NCI-H2171 (cell line): ENCODE data around the gene AFMID.
"Not testable (repeated sequence)": the region's sequence is repeated elsewhere in the genome, so short reads cannot be mapped to it uniquely, and the experiment has no call there.

ENCODE experiments used
- DNase-seq: peaks from one replicate; lab custom pipeline; 2025; lab: John Stamatoyannopoulos, UW

Gene AFMID

DNA sequence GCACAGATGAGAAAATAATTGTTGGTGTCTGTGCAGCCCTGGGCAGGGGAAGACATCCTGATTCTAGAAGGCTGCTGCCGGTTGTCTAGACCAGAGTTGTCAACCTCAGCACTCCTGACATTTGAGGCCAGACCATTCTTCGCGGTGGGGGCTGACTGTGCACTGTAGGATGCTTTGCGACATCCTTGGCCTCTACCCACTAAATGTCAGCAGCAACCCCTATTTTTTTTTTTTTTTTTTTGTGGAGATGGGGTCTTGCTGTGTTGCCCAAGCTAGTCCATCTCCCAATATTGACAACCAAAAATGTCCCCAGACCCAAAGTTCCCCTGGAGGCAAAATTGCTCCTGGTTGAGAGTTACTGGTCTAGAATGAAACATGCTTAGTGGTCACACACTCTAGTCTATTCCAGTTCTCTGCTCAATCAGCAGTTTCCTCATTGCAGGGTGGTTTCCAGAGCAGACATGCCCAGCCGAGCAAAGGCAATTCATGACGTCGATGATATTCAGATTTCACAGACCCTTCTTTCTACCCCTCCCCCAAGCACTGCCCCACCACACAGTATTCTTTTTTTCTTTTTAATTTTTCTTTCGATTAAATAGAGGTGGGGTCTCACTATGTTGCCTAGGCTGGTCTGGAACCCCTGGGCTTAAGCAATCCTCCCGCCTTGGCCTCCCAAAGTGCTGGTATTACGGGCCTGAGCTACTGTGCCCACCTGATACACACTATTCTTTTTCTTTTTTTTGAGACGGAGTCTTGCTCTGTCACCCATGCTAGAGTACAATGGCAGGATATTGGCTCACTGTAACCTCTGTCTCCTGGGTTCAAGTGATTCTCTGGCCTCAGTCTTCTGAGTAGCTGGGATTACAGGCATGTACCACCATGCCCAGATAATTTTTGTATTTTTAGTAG lies 32.0 kb upstream of the AFMID start:
- DNase-seq, result no peak

GRCh38 chr17:78159575-78160158 lies 27.5 kb upstream of the AFMID start:
- DNase-seq, result no peak

GRCh38 chr17:78163881-78164747 lies 23.0 kb upstream of the AFMID start:
- DNase-seq, result no peak

GRCh38 chr17:78164748-78165607 lies 22.2 kb upstream of the AFMID start:
- DNase-seq, result no peak

DNA sequence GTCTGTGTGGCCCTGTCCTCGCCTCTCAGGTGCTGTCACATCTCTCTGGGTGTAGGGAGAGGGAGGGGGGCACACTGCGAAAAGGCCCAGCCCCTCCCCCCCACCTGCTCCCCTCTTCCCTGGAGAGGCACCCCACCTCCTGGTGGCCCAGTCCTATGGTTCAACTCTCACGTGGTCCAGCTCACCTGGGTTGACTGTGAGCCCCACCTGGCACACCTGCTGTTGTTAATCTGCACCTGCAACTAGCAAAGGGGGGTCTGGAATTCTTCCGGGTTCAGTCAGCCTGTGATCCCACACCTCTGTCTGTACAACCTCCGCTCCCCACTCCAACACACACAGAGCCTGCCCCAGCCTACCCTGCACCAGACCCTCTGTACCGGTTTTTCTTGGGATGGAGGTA lies 20.7 kb upstream of the AFMID start:
- peak; percentile 73 for DNase-seq

GRCh38 chr17:78168242-78168902 lies 18.8 kb upstream of the AFMID start, which contains the start of gene SYNGR2:
Gene SYNGR2 (plus strand): TSS chr17:78168581. CDS start chr17:78168617, 36 bp downstream.
- peak; percentile 85 for DNase-seq

GRCh38 chr17:78168903-78169793 lies 18.0 kb upstream of the AFMID start:
- DNase-seq, result peak; percentile 15

DNA sequence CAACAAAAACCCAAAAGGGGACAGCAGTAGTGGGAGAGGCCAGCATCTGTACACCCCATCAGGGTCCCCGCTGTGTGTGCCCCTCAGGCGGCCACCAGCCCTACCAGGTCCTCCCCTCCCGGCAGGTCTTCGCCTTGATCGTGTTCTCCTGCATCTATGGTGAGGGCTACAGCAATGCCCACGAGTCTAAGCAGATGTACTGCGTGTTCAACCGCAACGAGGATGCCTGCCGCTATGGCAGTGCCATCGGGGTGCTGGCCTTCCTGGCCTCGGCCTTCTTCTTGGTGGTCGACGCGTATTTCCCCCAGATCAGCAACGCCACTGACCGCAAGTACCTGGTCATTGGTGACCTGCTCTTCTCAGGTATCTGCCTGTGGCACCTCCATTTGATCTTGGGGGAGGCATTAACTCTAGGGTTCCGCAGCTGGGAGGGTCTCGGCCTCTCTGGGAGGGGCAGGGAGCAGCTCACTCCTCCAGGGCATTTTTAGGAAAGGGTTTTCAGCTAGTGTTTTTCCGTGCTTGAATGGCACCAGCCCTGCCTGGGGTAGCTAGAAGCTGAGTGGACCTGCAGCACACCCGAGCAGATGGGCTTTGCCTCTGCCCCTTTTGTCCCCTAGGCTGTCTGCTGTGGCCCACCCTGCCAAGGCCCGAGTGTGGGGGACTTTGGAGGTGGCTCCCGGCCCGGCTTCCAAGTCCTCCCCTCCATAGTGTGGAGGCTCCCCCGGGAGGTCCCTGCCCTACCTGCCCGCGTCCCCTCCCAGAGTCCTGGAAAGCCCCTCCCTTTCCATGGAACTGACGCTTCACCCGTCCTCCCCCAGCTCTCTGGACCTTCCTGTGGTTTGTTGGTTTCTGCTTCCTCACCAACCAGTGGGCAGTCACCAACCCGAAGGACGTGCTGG lies 16.2 kb upstream of the AFMID start:
- no peak for DNase-seq

DNA sequence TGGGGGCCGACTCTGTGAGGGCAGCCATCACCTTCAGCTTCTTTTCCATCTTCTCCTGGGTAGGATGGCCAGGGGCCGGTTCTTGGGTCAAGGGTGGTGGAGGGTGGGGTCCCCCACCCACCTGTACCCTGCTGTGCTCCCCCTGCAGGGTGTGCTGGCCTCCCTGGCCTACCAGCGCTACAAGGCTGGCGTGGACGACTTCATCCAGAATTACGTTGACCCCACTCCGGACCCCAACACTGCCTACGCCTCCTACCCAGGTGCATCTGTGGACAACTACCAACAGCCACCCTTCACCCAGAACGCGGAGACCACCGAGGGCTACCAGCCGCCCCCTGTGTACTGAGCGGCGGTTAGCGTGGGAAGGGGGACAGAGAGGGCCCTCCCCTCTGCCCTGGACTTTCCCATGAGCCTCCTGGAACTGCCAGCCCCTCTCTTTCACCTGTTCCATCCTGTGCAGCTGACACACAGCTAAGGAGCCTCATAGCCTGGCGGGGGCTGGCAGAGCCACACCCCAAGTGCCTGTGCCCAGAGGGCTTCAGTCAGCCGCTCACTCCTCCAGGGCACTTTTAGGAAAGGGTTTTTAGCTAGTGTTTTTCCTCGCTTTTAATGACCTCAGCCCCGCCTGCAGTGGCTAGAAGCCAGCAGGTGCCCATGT lies 15.4 kb upstream of the AFMID start:
- not testable (repeated sequence) for DNase-seq

GRCh38 chr17:78172249-78173051 lies 14.7 kb upstream of the AFMID start:
- DNase-seq, result no peak

GRCh38 chr17:78173097-78173715 lies 14.0 kb upstream of the AFMID start:
- DNase-seq, result no peak

- DNase-seq, result no peak
These were observed 12.8 kb upstream of the AFMID start for GRCh38 chr17:78174346-78174869.

DNA sequence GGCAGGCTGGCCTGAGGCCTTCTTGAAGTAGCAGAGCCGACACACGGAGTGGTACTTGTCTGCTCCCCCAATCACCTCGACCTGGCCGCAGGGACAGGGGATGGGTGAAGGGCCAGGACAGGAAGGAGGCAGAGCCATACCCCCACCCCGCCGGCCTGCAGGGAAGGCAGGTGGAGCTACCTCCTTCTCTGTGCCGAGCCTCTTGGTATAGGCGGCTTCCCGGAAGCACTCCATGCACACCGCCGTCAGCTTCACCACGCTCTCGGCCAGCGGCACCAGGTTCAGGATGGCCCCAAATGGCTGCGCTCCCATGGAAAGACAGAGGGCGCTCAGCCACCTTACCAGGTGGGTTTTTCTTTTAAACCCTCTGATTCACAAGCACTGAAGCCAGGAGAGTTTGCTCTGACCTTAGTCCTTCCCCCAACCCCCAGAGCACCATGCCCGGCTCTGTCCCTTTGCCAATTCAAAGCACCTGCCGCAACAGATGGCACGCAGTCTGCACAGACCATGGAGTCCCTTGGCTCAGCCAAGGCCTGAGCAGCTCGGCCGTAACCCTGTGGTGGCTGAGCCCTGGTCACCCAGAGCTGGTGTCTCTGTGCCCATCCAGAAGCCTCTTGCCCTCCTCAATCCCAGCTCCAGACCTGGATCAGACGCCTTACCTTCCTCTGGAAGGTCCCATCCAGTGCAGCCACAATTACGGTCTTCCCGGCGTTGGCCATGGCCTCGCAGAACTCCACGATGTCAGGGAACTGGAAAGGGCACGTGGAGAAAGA lies 12.1 kb upstream of the AFMID start:
- peak; percentile 55 for DNase-seq

- no peak for DNase-seq
These were observed 11.6 kb upstream of the AFMID start for GRCh38 chr17:78175643-78175981.

DNA sequence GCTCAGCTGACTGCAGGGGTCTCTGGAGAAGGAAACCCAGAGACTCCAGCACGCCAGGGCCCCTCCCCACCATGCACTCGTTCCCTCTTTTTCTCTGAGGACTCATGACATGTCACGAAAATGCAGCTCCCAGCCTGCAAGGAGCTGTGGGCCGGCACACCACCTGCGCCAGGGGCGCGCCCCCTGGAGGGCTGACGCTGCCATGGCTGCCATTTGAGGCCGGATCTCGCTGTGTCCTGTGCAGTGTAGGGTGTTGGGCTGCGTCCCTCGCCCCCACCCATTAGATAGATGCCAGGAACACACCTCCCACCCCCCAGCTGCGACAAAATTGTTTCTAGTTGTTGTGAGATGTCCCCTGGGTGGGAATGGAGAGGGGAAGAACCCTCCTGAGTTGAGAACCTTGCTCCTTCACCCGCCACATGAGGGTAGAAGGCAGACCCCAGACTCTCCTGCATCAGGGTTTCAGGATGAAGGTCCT lies 10.6 kb upstream of the AFMID start:
- no peak for DNase-seq

- DNase-seq, result no peak
These were observed 7.8 kb upstream of the AFMID start for GRCh38 chr17:78179372-78179771.
